Measurements from ENCODE around the gene TSR2. TPM values are rescaled to one million over a fixed set of nuclear protein-coding genes. Genes with fewer than 3 reads are reported as not detected.
"Not testable (repeated sequence)": the region's sequence is repeated elsewhere in the genome, so short reads cannot be mapped to it uniquely, and the experiment has no call there.

The TSR2 gene
- total RNA-seq, 2 experiments from 2014 or later, result 50.5 to 53.4 TPM

DNA sequence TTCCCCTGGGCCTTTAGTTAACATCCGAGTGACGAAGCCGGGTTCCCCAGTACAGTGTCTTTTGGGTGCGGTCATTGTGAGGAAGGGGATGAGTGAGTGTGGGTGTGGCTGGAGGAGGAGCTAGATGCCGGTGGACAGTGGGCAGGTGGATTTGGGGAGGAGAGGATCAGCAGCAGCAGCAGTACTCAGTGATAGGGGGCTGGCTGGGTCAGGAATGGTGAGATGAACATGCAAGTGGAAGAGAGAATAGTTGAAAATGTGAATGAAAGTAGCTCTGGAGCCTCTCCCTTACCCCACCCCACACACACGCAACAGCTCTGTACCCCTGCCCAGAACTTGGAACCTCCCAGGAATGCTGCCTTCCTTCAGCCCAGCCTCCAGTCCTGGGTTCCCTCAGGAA is 4.5 kb downstream of the TSR2 start:
- no peak for DNase-seq
- H3K27ac Mint-ChIP-seq, result peak overlapping the region; percentile 67
- H3K4me1 Mint-ChIP-seq, result peaks cover 20% of the 10 kb centered on the region
- no peaks in the 10 kb centered on the region for H3K27me3 Mint-ChIP-seq
- no peaks in the 10 kb centered on the region for H3K9me3 Mint-ChIP-seq
- peaks cover 13% of the 10 kb centered on the region for H3K36me3 Mint-ChIP-seq
- no peak overlapping the region for H3K4me3 Mint-ChIP-seq

DNA sequence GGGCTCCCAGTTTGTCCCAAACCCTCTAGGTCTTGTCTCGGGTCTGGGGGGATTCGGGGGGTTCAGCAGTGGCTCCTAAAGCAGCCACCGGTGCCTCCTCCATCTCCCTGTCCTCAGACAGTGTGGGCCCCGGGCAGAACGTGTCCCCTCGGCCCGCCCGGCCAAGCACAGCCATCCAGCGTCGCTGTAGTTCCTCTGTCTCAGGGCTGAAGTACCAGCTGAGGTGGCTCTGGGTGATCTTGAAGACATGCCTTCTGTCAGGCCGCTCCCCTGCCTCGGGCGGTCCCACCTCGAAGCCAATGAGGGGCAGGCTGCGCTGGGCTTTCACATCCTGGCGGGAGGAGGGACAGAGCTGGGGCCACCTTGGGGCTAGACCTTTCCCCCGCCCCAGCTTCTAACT is 5.9 kb downstream of the TSR2 start:
- Mint-ChIP-seq H3K27ac (no peak overlapping the region), H3K27me3 (no peaks in the 10 kb centered on the region), H3K36me3 (peaks cover 11% of the 10 kb centered on the region), H3K4me3 (no peak overlapping the region), H3K9me3 (no peaks in the 10 kb centered on the region), H3K4me1 (peaks cover 20% of the 10 kb centered on the region)
- no peak for DNase-seq

DNA sequence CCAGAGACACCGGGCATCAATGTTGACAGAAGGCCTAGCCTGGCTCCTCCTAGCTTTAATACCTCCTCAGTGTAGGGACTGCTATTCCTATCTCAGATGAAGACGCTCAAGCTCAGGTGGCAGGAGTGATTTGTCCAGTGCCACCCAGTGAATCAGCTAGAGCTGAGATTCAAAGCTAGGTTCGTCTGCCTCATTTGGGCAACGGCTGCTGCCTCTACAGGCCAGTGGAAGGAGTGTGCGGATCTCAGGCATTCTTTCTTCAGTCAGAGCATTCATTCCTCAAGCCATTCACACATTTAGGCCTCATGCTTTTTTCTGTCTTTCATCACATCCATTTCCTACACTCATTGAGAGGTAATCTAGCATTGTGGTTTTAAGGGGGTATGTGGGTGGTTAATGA is 7.3 kb downstream of the TSR2 start:
- H3K4me3 Mint-ChIP-seq, result no peak overlapping the region
- DNase-seq, result no peak
- H3K27me3 Mint-ChIP-seq, result no peaks in the 10 kb centered on the region
- H3K36me3 Mint-ChIP-seq, result peaks cover 1% of the 10 kb centered on the region
- H3K9me3 Mint-ChIP-seq, result no peaks in the 10 kb centered on the region
- H3K27ac Mint-ChIP-seq, result no peak overlapping the region
- H3K4me1 Mint-ChIP-seq, result peaks cover 9% of the 10 kb centered on the region

DNA sequence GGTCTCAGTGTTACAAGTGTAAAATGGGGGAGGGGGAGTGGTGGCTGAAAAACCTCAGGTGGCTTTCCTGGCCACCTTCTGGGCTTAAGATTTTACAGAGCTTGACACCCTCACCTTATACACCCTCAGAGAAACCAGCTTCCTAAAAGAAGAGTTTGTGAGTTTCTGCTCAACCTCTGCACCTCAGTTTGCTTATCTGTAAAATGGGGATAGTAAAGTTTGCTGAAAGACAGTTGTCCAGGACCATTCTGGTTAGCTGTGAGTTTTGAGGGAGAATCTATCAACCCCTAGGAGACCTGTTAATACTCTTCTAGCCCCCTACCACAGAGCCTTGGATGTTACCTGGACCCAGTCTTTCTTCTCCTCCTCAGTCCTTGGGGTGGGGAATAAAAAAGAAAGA is 9.7 kb downstream of the TSR2 start:
- H3K36me3 Mint-ChIP-seq, result peaks cover 1% of the 10 kb centered on the region
- H3K9me3 Mint-ChIP-seq, result no peaks in the 10 kb centered on the region
- H3K4me3 Mint-ChIP-seq, result no peak overlapping the region
- DNase-seq, result no peak
- H3K27ac Mint-ChIP-seq, result no peak overlapping the region
- no peaks in the 10 kb centered on the region for H3K27me3 Mint-ChIP-seq
- H3K4me1 Mint-ChIP-seq, result no peaks in the 10 kb centered on the region

DNA sequence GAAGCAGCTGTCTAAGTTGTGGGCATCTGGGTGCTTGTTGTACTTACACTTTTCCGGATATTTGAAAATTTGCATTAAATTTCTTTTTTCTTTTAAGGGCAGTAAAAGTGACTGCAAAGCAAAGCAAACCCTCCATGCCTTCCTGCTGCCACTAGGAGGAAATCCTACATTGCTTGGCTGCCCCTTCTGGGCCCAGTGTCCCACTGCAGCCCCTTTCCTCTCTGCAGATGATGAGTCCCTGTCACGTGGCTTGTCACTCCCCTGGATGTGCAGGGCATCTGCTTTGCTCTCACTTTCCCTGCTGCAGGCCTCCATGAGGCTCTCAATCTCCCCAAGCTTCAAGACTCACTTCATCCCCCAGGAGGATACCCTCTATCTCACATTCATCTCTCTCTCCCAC is 12.7 kb downstream of the TSR2 start:
- peaks cover 1% of the 10 kb centered on the region for H3K36me3 Mint-ChIP-seq
- no peaks in the 10 kb centered on the region for H3K4me1 Mint-ChIP-seq
- DNase-seq, result no peak
- H3K9me3 Mint-ChIP-seq, result no peaks in the 10 kb centered on the region
- H3K4me3 Mint-ChIP-seq, result no peak overlapping the region
- H3K27me3 Mint-ChIP-seq, result no peaks in the 10 kb centered on the region
- H3K27ac Mint-ChIP-seq, result no peak overlapping the region

DNA sequence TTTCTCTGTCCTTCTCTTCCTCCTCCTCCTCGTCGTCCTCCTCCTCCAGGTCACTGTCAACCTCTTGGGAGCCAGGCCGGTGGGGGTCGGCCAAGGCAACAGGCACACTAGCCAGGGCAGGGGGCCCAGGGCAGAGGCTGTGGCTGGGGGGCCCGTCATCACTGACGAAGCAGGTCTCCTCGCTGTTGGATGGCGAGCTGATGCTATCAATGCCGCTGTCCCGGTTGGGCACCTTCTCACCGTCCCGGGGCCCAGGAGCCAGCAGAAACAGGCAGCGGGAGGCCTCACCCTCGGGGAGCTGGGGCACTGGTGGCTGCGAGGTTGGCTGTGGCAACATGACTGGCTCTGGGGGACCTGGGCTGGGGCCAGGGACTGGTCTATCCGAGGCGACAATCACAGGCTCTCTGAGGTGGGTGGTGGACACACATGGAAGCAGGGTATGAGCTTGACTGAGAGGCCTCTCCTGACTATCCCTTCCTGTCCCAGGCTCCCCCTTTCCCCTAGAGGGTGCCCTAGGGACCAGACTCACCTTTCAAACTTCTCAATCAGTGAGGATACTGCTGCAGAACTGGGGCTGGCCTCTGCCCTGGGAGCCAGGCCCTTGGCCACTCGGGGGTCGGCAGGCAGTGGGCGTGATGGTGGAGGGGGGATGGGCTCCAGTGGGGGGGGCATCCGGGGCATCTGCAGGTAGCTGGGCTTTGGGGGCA is 30.0 kb downstream of the TSR2 start:
- Mint-ChIP-seq H3K36me3 (no peaks in the 10 kb centered on the region), H3K4me1 (no peaks in the 10 kb centered on the region), H3K9me3 (no peaks in the 10 kb centered on the region), H3K4me3 (no peak overlapping the region), H3K27me3 (no peaks in the 10 kb centered on the region), H3K27ac (no peak overlapping the region)
- no peak for DNase-seq

DNA sequence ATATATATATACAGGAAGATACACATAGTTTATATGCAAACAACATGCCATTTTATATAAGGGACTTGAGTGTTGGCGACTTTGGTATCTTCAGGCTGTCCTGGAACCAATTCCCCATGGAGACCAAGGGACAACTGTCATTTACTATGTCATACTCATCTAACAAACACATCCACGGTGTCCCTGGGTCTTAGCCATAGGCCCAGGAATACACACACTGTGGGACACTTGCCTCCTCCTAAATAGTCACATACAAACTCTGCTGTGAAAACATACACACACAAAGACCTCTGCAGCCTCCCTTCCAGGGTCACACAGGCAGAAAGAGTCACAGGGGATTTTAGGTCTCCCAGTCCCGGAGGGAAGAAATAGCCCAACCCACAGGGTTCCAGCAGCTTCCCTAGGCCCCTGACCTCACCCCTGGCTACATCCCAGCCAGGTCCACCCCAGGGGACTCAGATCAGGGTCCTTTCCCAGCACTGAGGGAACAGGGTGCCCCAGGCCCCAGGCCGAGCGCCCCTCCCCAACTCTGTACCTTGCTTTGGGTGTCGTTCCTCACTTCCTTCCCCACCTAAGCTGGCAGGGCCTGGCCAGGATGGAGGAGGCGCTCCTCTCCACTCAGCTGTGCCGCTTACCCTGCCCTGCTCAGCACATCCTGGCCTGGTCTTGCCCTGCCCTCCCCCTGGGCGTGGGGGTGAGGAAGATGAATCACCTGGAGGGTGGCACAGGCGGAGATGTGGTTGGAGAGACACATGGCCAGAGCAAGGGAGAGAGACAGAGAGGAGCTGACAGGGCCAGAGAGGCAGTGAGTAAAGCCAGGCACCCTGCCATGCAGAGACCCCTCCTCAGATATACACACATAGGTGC is 34.0 kb downstream of the TSR2 start:
- Mint-ChIP-seq H3K4me3 (no peak overlapping the region), H3K27me3 (no peaks in the 10 kb centered on the region), H3K9me3 (no peaks in the 10 kb centered on the region), H3K27ac (no peak overlapping the region), H3K36me3 (no peaks in the 10 kb centered on the region), H3K4me1 (no peaks in the 10 kb centered on the region)
- DNase-seq, result no peak

DNA sequence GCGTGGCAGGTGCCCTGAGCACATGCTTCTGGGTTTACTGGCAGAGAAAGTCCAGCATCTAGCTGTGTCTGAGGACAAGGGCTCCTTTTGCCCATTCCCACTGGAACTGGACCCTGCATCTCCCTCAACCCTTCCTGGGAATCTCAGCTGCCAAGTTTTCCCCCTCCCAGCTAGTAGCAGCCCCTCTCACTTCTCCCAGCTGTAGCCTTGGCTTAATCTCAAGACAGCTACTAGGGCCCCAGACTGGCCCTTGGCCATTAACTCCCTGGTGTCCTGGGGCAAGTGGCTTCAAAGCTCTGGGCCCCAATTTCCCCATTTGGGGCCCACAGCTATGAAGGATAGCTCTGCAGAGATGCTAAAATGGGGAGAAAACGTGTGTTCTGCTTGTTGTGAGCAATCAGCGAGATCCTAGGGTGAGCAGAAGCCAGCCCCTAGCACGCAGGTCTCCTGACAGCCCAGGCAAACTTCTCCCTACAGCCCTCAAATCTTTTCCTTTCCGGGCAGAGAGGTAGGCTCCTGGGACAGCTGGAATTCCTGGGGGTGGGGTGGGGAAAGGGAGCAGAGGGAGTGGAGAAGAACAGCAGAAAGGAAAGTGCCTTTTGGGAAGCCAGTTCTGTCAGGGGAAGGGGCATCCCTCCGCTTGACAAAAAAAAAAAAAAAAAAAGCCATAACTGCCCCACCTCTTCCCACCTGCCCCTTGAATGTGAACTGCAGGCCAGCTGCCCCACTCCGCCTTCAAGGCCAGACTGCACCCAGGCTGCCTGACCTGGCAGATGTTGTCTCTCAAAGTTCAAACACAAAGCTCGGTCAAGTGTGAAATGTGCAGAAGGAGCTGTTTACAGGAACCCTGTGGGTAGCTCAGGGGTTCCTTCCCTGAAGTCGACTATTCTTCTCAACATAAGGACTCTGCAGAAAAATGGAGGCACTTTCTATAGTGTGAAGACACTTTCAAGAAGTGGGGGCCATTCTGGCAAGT is 39.2 kb downstream of the TSR2 start:
- Mint-ChIP-seq H3K27ac (no peak overlapping the region), H3K4me1 (no peaks in the 10 kb centered on the region), H3K36me3 (no peaks in the 10 kb centered on the region), H3K9me3 (no peaks in the 10 kb centered on the region), H3K4me3 (no peak overlapping the region), H3K27me3 (no peaks in the 10 kb centered on the region)
- DNase-seq, result no peak

DNA sequence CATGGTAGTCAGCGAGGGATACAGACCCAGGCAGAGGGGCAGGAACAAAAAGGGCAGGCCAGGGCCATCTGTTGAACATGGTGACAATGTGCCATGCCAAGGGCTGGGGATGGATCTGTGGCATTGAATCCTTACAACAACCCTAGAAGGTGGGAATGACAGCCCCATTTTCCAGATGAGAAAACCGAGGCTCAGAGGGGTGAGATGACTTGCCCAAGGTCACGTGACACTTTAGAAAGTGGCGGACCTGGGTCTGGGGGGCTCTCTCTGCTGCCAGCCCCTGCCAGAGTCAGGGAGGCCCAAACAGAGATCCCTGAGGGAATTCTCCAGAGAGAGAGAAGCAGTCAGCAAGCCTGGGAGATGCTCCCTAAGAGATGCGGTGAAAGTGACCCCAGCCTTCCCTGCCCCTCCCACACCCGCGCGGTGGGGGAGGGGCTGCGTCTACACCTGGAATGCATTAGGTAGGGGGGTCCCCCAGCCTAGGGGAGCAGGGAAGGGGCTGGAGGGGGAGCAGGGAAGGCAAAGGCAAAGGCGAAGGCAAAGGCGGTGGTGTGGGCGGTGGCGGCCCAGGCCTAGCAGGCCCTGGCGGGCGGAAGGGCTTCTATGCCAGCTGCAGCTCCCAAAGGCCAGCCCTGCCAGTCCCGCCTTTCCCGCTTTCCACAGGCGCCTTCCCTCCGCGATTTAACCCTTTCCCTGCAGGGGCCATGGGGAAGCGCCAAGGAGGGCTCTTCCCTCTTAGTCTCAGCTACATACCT is 42.8 kb downstream of the TSR2 start:
- Mint-ChIP-seq H3K4me3 (no peak overlapping the region), H3K4me1 (no peaks in the 10 kb centered on the region), H3K36me3 (no peaks in the 10 kb centered on the region), H3K27ac (no peak overlapping the region), H3K27me3 (no peaks in the 10 kb centered on the region), H3K9me3 (no peaks in the 10 kb centered on the region)
- no peak for DNase-seq

DNA sequence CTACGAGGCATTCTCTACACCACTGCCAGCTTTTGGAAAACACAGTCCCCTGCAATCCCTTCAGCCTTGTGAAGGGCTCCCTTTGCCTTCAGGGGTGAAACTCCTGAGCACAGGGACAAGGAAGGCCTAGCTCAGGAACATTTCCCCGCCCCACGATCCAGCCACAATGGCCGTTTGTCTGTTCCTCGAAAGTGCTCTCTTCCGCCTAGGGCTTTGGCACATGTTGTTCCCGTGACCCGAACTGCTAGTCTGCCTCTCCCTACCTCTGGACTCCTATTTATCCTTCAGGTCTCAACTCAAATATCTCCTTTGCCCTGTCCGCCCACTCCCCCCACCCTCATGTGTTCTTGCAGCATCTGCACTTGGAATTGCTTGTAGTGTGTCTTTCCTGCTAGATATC is 43.7 kb downstream of the TSR2 start:
- H3K9me3 Mint-ChIP-seq, result no peaks in the 10 kb centered on the region

DNA sequence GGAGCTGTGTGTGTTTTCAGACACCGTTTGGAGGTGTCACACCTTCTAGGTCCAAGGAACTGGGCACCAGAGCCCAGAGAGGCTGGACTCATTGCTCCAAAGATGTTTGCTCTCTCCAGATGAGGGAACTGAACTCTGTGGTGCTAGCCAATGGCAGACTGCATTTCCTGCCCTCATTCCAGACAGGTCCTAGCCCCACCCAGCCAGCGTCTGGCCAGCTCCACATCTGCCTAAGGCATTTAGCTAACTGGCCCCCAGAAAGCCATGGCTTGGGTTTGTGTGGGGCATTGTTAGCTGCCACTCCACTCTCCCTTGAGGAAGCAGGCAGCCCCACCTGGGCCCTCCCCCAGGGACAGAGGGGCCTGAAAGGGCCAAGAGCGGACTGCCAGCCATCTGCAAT is 44.5 kb downstream of the TSR2 start:
- Mint-ChIP-seq H3K9me3 (no peaks in the 10 kb centered on the region), H3K4me1 (no peaks in the 10 kb centered on the region), H3K27me3 (no peaks in the 10 kb centered on the region), H3K27ac (no peak overlapping the region), H3K4me3 (no peak overlapping the region), H3K36me3 (no peaks in the 10 kb centered on the region)
- DNase-seq, result no peak

More for the DNA sequence above, 43.7 kb downstream of the TSR2 start:
- Mint-ChIP-seq H3K36me3 (no peaks in the 10 kb centered on the region), H3K27ac (no peak overlapping the region), H3K4me1 (no peaks in the 10 kb centered on the region), H3K27me3 (no peaks in the 10 kb centered on the region), H3K4me3 (no peak overlapping the region)
- no peak for DNase-seq

DNA sequence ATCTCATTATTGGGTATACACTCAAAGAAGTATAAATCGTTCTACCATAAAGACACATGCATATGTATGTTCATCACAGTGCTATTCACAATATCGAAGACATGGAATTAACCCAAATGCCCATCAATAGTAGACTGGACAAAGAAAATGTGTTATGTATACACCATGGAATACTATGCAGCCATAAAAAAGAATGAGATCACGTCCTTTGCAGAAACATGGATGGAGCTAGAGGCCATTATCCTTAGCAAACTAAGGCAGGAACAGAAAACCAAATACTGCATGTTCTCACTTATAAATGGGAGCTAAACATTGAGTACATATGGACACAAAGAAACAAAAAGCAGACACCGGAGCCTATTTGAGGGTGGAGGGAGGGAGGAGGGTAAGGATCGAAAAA is 49.6 kb downstream of the TSR2 start:
- not testable (repeated sequence) for DNase-seq, H3K27me3 Mint-ChIP-seq, H3K4me1 Mint-ChIP-seq, H3K27ac Mint-ChIP-seq, H3K36me3 Mint-ChIP-seq, H3K9me3 Mint-ChIP-seq, H3K4me3 Mint-ChIP-seq

DNA sequence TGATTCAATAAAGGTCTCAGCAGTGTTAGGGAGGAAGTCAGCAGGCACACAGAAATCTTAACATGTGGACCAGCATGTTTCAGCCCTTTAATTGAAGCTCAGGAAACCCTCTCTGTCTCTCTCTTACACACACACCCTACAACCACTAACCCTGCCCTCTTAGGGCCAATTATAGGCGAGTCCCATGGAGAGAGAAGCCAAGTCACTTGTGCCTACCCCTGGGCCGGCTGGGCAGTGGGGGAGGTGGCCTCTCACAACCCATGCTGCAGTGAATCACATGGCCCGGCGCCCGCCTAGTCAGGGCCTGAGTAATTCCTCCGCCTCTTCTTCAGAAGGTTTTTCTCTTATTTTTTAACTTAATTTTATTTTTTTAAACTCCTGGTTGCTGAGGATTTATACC is 52.1 kb downstream of the TSR2 start:
- Mint-ChIP-seq H3K4me3 (no peak overlapping the region), H3K36me3 (no peaks in the 10 kb centered on the region), H3K4me1 (no peaks in the 10 kb centered on the region), H3K9me3 (peaks cover 3% of the 10 kb centered on the region), H3K27me3 (peaks cover 21% of the 10 kb centered on the region), H3K27ac (no peak overlapping the region)
- no peak for DNase-seq

DNA sequence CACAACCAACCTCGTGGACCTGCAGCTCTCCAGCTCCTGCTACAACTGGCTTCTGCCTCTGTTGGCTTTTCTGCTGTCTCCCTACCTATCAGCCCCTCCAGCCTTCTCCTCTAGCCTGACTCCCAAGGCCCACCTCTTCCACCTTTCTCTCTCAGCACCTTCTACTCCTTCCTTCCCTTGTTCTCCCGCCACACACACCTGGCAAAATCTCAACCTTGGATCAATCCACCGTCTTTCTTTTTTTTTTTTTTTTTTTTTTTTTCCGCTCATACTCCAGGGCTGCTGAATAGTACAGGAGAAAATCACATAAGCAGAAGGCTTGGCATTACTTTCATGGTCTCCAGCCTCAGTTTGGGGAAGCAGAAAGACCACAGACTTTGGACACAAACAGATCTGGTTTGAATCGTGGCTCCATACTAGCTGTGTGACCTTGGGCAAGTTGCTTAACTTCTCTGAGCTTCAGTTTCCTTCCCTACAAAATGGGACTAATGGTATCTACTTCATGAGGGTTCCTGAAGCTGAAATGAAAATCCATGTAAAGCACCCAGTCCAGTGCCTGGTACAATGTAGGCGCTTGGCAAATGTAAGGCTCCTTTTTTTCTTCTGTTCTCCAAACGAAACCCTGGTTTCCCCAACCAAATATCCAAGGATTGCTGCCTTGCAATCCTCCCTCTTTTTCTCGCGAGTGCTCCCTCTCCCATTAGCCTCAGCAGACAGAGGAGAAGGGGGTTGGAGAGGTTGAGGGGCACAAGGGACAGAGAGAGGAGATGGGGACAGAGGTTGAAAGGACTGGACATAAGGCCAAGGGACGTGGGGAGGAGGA is 54.2 kb downstream of the TSR2 start:
- no peak for DNase-seq
- Mint-ChIP-seq H3K36me3 (no peaks in the 10 kb centered on the region), H3K9me3 (peaks cover 3% of the 10 kb centered on the region), H3K4me1 (no peaks in the 10 kb centered on the region), H3K27me3 (peaks cover 30% of the 10 kb centered on the region), H3K4me3 (peak overlapping the region; percentile 43), H3K27ac (no peak overlapping the region)

All from activated naive CD8-positive, alpha-beta T cell treated with anti-CD3 and anti-CD28 coated beads for 36 hours (primary cell).